PC-3 (cell line): ENCODE data around the gene ERFE. TPM values are rescaled to one million over a fixed set of nuclear protein-coding genes. Genes with fewer than 3 reads are reported as not detected.

Source experiments
- ATAC-seq: fragments of 200-7000 bp; cut with Tn5 transposase; 2 replicates; pipeline ENCODE4 v1.9.1; 2020; ENCODE audit warnings: mild to moderate bottlenecking, moderate library complexity
- BruUV-seq: library from RNA; stranded (reverse); fragments of 400-500 nt; replicated peaks from 2 replicates; lab custom pipeline; 2021; lab: Mats Ljungman, UMichigan
- CTCF ChIA-PET: fragments of 300-600 bp; sonication (Branson Sonifier 250); formaldehyde crosslinking; loops from one replicate; lab custom pipeline; 2022; ENCODE audit warnings: antibody characterized with exemption; lab: Charles Lee
- POLR2A ChIA-PET: fragments of 300-600 bp; sonication (Branson Sonifier 250); formaldehyde crosslinking; loops from one replicate; lab custom pipeline; 2022; ENCODE audit warnings: antibody characterized with exemption; ENCODE audit not compliant: unreplicated experiment; lab: Charles Lee
- DNase-seq: peaks from one replicate; pipeline ENCODE4 v3.0.0-alpha.2; 2015
- H2AFZ ChIP-seq: fragments of 300-600 bp; sonication (generic); 2 replicates; pipeline ENCODE4 v1.6.0; 2016; ENCODE audit warnings: antibody characterized with exemption, low read length
- H3F3A ChIP-seq: fragments of 300-600 bp; sonication (generic); one replicate; pipeline ENCODE4 v1.6.0; 2017; ENCODE audit warnings: antibody characterized with exemption, low read length, control low read depth, mild to moderate bottlenecking; ENCODE audit not compliant: unreplicated experiment
- H3K27ac ChIP-seq: fragments of 300-600 bp; sonication (generic); 2 replicates; pipeline ENCODE4 v1.5.1; 2016; ENCODE audit warnings: mild to moderate bottlenecking, low read length
- H3K27me3 ChIP-seq: fragments of 300-600 bp; sonication (generic); 2 replicates; pipeline ENCODE4 v1.6.1; 2016; ENCODE audit warnings: low read length, mixed read lengths
- H3K36me3 ChIP-seq: fragments of 300-600 bp; sonication (generic); 2 replicates; pipeline ENCODE4 v1.6.1; 2016; ENCODE audit warnings: low read depth, mixed run types, low read length, mixed read lengths
- H3K4me1 ChIP-seq: fragments of 300-600 bp; sonication (generic); 2 replicates; pipeline ENCODE4 v1.5.1; 2016; ENCODE audit warnings: low read length; ENCODE audit not compliant: insufficient read depth
- H3K4me2 ChIP-seq: fragments of 300-600 bp; sonication (generic); 2 replicates; pipeline ENCODE4 v1.6.0; 2016; ENCODE audit warnings: low read length
- H3K4me3 ChIP-seq: fragments of 300-600 bp; sonication (generic); 2 replicates; pipeline ENCODE4 v1.5.1; 2016; ENCODE audit warnings: mild to moderate bottlenecking, low read length, mixed read lengths
- H3K79me2 ChIP-seq: fragments of 300-600 bp; sonication (generic); 2 replicates; pipeline ENCODE4 v1.6.1; 2017; ENCODE audit warnings: low read length, mixed read lengths
- H3K9ac ChIP-seq: fragments of 300-600 bp; sonication (generic); 2 replicates; pipeline ENCODE4 v1.6.0; 2016; ENCODE audit warnings: mild to moderate bottlenecking, low read length
- H3K9me2 ChIP-seq: fragments of 300-600 bp; sonication (generic); replicated peaks from 2 replicates; pipeline ENCODE4 v1.6.1; 2016; ENCODE audit warnings: mixed run types, low read length, mixed read lengths
- H3K9me3 ChIP-seq: fragments of 300-600 bp; sonication (generic); 2 replicates; pipeline ENCODE4 v1.6.1; 2016; ENCODE audit warnings: low read length, mixed read lengths
- H4K20me1 ChIP-seq: fragments of 300-600 bp; sonication (generic); 2 replicates; pipeline ENCODE4 v1.6.1; 2016; ENCODE audit warnings: low read length, mixed read lengths
- CTCF ChIP-seq: fragments of 300-600 bp; sonication (generic); conservative IDR thresholded peaks from 2 replicates; pipeline ENCODE4 v1.5.1; 2017; ENCODE audit warnings: antibody characterized with exemption, low read depth, mild to moderate bottlenecking, low read length
- EZH2 ChIP-seq: fragments of 300-600 bp; sonication (generic); IDR thresholded peaks from one replicate; pipeline ENCODE4 v1.6.1; 2017; ENCODE audit warnings: antibody characterized with exemption, mild to moderate bottlenecking, low read length; ENCODE audit not compliant: unreplicated experiment
- EZH2phosphoT487 ChIP-seq: fragments of 300-600 bp; sonication (generic); IDR thresholded peaks from 2 replicates; pipeline ENCODE4 v1.6.1; 2018; ENCODE audit warnings: mild to moderate bottlenecking, antibody characterized with exemption, low read length, borderline replicate concordance
- intact Hi-C: fragments of 100-400 bp; cut with micrococcal nuclease; formaldehyde crosslinking; loops from 2 replicates; pipeline ENCODE4 v1.9.0; 2023
- total RNA-seq: library from RNA; depleted of rRNA; stranded (reverse); fragments of >200 nt; gene quantifications from 2 replicates; pipeline ENCODE4 v1.2.3, GENCODE V29; 2014

ERFE gene
- total RNA-seq, 1 experiment from 2014 or later = 7.4 TPM

- intact Hi-C loops = no loop called here
- no peak for TF ChIP-seq EZH2
- no peak for TF ChIP-seq EZH2phosphoT487
- TF ChIP-seq CTCF = no peak
- POLR2A ChIA-PET = no interaction called here
- Histone ChIP-seq H4K20me1 (no peaks in the 10 kb centered on the region), H2AFZ (no peak overlapping the region), H3K27ac (no peak overlapping the region), H3F3A (no peaks in the 10 kb centered on the region), H3K36me3 (no peaks in the 10 kb centered on the region), H3K9ac (no peak overlapping the region), H3K9me2 (no peaks in the 10 kb centered on the region), H3K27me3 (no peaks in the 10 kb centered on the region), H3K4me2 (no peak overlapping the region), H3K4me3 (no peak overlapping the region), H3K4me1 (peaks cover 2% of the 10 kb centered on the region), H3K79me2 (no peaks in the 10 kb centered on the region), H3K9me3 (no peaks in the 10 kb centered on the region)
- no TSS peak for BruUV-seq
- DNase-seq (no peak), ATAC-seq (no peak)
- CTCF ChIA-PET = no interaction called here
Measured at GRCh38 chr2:238148981-238149380, 9.8 kb upstream of the ERFE start.

- H3K27ac ChIP-seq = no peak overlapping the region
- H3K4me3 ChIP-seq = no peak overlapping the region
- no peak overlapping the region for H3K9ac ChIP-seq
- ATAC-seq (no peak; the same call in 1 of the 2 replicates), DNase-seq (no peak)
- ChIA-PET CTCF (no interaction called here), POLR2A (no interaction called here)
- H3K9me2 ChIP-seq = no peaks in the 10 kb centered on the region
- H3K4me1 ChIP-seq = no peaks in the 10 kb centered on the region
- no peaks in the 10 kb centered on the region for H3K27me3 ChIP-seq
- no peak overlapping the region for H3K4me2 ChIP-seq
- no TSS peak for BruUV-seq
- intact Hi-C loops = no loop called here
- H3K9me3 ChIP-seq = no peaks in the 10 kb centered on the region
- no peak overlapping the region for H2AFZ ChIP-seq
- no peaks in the 10 kb centered on the region for H3K79me2 ChIP-seq
- H3K36me3 ChIP-seq = no peaks in the 10 kb centered on the region
- no peak for TF ChIP-seq EZH2phosphoT487
- no peak for TF ChIP-seq CTCF
- no peak for TF ChIP-seq EZH2
- no peaks in the 10 kb centered on the region for H3F3A ChIP-seq
- H4K20me1 ChIP-seq = no peaks in the 10 kb centered on the region
Measured at GRCh38 chr2:238149841-238150572, 8.8 kb upstream of the ERFE start.

GRCh38 chr2:238150686-238151085 is 8.1 kb upstream of the ERFE start:
- no peak for DNase-seq
- no peaks in the 10 kb centered on the region for H3F3A ChIP-seq
- no peaks in the 10 kb centered on the region for H4K20me1 ChIP-seq
- H3K4me3 ChIP-seq = no peak overlapping the region
- H3K27ac ChIP-seq = no peak overlapping the region
- H3K27me3 ChIP-seq = no peaks in the 10 kb centered on the region
- ChIA-PET CTCF (no interaction called here), POLR2A (no interaction called here)
- H3K9me3 ChIP-seq = no peaks in the 10 kb centered on the region
- TF ChIP-seq EZH2 (no peak), CTCF (no peak), EZH2phosphoT487 (no peak)
- intact Hi-C loops = no loop called here
- H3K36me3 ChIP-seq = no peaks in the 10 kb centered on the region
- H3K9me2 ChIP-seq = no peaks in the 10 kb centered on the region
- ATAC-seq = no peak
- no TSS peak for BruUV-seq
- H3K4me1 ChIP-seq = no peaks in the 10 kb centered on the region
- H3K79me2 ChIP-seq = no peaks in the 10 kb centered on the region
- H2AFZ ChIP-seq = no peak overlapping the region
- H3K9ac ChIP-seq = no peak overlapping the region
- no peak overlapping the region for H3K4me2 ChIP-seq
